Right renal pelvis (tissue), 4 donors: ENCODE measurements around the gene C9orf43. TPM values are rescaled to one million over a fixed set of nuclear protein-coding genes. Genes with fewer than 3 reads are reported as not detected.
"Not testable (repeated sequence)": the region's sequence is repeated elsewhere in the genome, so short reads cannot be mapped to it uniquely, and the experiment has no call there.

Experiments
- DNase-seq, 4 donors: peaks; one replicate each; pipeline ENCODE4 v3.0.0-alpha.2; 2013; ENCODE audit warnings: low read depth in 4 of 4, low spot score in 3 of 4, missing footprints in 1 of 4
- polyA plus RNA-seq, 4 donors: library from polyadenylated mRNA; unstranded; fragments of 120-200 nt; gene quantifications; one replicate each; pipeline ENCODE4 v1.2.1, GENCODE V29; 2013; ENCODE audit not compliant: insufficient read length in 4 of 4

C9orf43 gene
- polyA plus RNA-seq: under 1 TPM; 0.47 to 0.99 (median 0.81) TPM

DNA sequence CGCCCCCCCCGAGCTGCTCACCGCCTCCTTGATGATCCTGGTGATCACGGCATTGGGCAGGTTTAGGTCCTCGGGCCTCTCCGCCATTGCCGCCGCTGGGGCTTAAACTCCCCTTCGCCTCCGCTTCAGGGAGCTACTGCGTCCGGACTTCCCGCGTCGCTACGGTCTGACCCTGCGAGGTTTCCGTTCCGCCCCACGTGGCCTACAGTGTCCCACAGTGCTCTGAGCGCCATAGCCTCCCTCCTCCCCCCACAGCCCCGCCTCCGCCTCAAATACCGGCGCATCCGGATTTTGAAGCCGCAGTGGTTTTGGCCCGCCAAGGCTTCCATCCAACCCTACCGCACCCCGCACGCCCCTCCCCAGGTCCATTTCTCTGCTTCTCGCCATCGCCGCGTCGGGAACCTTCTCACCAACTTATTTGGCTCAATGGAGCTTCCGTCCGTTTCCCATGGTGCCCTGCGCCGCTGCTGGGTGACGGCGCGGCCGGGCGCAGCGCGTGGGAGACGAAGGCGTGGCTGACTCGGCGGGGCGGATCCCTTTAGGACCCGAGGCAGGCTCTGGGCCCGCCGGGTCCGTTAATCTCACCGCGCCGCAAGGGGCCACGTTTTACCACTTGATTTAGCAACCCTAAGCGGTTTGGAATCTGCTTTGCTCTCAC is at the start of gene C9orf43, which contains the start of gene POLE3:
Gene C9orf43, plus strand, starts transcription at position 541 of the 658 bp plus-strand sequence. CDS start 2,747 bp downstream, outside the sequence.
Gene POLE3, minus strand, starts transcription at position 469 of the 658 bp plus-strand sequence. Its CDS starts 382 bp downstream, at position 87.
- DNase-seq: peak; percentile 90 to 97 (median 93)

GRCh38 chr9:113361304-113362018 is 49.1 kb upstream of the C9orf43 start:
- DNase-seq: no peak

DNA sequence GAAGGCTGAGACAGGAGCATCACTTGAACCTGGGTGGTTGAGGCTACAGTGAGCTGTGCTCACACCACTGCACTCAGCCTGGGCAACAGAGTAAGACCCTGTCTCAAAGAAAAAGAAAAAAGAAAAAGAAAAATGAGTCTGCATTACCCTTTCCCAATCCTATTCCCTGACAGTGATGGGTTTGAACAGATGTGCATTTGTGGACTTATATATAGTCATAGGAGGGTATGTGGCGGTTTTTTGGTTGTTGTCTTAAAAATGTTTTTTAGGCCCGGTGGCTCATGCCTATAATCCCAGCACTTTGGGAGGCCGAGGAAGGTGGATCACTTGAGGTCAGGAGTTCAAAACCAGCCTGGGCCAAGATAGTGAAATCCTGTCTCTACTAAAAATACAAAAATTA is 47.2 kb upstream of the C9orf43 start:
- DNase-seq: no peak

DNA sequence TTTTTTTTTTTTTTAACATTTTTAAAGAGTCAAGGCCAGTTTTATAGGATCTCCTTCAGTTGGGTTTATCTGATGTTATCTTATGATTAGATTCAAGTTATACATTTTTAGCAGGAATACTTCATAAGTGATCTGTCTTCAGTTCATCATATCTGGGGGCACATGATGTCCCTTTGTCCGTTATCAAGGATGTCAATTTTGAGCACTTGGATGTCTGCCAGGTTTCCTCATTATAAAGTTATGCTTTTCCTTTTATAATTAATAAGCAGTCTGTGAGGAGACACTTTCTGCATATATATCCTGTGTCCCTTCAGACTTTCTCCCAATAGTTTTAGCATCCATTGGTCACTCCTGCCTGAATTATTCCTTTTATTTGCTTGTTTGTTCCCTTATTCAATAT is 45.6 kb upstream of the C9orf43 start:
- DNase-seq: no peak

- not testable (repeated sequence) for DNase-seq
Measured at GRCh38 chr9:113365652-113366051, 44.9 kb upstream of the C9orf43 start.

DNA sequence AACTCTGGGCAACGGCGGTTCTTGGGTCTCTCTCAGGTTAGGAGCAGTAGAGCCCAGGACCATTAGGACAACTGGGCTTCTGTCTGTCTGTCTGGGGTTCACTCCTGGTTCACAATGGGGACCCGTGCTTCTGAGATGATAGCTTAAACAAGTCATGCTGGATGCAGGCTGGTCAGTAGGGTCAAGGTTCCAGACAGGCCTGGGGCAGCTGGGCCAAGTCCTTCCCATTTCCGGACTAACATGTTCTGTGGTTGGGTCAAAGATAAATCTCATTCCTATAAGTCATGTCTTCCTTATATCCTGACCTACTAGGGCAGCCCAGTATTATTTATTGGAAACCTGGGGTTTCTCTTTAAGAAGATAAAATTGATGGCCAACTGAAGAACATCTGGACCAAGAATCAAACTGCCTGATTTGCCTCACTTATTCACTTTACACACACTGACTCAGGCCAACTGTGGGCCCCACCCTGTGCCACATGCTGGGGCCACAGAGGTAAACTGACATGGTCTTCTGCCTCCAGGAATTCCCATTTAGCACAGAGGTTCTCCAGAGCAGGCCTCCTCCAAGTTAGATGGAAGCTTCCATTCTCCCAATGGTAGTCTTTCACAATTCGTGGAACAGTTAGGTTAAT is 42.1 kb upstream of the C9orf43 start:
- DNase-seq: no peak

GRCh38 chr9:113368982-113369854 is 41.3 kb upstream of the C9orf43 start:
- no peak for DNase-seq

DNA sequence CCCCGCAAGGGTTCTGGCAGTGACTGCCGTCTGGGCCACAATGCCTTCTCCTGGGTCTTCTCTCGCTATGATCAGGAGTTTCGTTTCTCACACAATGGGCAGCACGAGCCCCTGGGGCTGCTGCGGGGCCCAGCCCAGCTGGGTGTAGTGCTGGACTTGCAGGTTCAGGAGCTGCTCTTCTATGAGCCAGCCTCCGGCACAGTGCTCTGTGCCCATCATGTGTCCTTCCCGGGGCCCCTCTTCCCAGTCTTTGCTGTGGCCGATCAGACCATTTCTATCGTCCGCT is 40.7 kb upstream of the C9orf43 start:
- DNase-seq: no peak

GRCh38 chr9:113370806-113371325 is 39.7 kb upstream of the C9orf43 start:
- no peak for DNase-seq

GRCh38 chr9:113372059-113372458 is 38.5 kb upstream of the C9orf43 start:
- no peak for DNase-seq

GRCh38 chr9:113373256-113373655 is 37.3 kb upstream of the C9orf43 start:
- DNase-seq: no peak

GRCh38 chr9:113373676-113374392 is 36.7 kb upstream of the C9orf43 start:
- DNase-seq: no peak

GRCh38 chr9:113375057-113376023 is 35.2 kb upstream of the C9orf43 start:
- DNase-seq: no peak

GRCh38 chr9:113376634-113377567 is 33.6 kb upstream of the C9orf43 start, which contains the start of gene HDHD3:
TSS of gene HDHD3 (minus strand) at chr9:113376986. CDS start at chr9:113374354, 2,632 bp downstream.
- peak; percentile 56 to 79 (median 63) for DNase-seq

- not testable (repeated sequence) for DNase-seq
Measured at GRCh38 chr9:113379094-113379828, 31.3 kb upstream of the C9orf43 start.

- not testable (repeated sequence) for DNase-seq
Measured at GRCh38 chr9:113379829-113380210, 30.7 kb upstream of the C9orf43 start.
